CD1c-positive myeloid dendritic cell (primary cell): ENCODE results near the gene GSKIP.

Source experiments
- DNase-seq: peaks from one replicate; pipeline ENCODE4 v3.0.0-alpha.2; 2016; ENCODE audit errors: extremely low spot score

Gene GSKIP

DNA sequence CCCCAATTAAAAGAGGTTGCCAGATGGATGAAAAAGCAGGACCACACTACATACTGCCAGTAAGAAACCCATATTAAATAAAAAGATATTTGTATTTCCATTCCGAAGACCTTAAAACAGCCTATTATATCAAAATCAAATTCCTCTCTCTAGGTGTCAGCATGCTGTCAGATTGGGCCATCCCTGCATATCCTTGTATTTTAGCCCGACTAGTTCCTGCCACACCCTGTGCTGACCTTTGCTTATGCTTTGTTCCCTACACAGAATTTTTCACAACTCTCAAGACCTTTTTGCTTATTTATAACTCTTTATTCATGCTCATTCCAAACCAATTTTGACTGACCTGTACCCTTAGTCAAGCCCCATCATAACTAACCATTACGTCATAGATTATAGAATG is 12.8 kb downstream of the GSKIP start:
- no peak for DNase-seq

DNA sequence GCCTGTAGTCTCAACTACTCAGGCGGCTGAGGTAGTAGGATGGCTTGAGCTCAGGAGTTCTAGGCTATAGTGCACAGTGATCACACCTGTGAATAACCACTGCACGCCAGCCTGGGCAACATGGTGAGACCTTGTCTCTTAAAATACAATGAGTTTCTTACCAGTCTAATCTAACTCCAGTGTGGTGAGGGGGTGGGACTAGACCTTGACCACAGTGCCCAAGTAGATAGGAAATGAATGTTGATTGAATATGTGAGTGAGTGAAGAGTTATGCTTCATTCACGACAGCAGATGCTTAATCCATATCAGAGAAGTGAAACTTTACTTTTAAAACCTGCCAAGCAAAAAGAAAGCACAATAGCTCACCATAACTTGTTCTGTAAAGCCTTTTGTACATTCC is 17.4 kb downstream of the GSKIP start:
- DNase-seq: no peak

DNA sequence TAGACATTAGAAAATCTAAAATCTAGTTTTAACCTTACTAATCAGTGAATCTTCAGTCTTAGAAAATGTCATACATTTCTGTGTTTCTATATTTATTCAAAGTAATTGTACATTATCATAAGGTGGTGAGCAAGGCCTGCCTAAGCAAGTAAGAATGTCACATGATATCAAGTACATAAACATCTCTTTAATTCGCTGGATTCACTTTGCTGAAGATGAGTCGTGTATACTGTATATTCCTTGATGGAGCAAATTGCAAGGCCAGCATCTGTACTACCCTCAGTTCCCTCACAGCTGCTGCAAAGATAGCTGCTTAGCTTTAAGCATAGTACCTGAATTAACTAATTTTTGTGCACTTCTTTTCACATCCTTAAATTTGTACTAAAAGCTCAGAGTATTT is 20.1 kb downstream of the GSKIP start:
- DNase-seq: no peak

DNA sequence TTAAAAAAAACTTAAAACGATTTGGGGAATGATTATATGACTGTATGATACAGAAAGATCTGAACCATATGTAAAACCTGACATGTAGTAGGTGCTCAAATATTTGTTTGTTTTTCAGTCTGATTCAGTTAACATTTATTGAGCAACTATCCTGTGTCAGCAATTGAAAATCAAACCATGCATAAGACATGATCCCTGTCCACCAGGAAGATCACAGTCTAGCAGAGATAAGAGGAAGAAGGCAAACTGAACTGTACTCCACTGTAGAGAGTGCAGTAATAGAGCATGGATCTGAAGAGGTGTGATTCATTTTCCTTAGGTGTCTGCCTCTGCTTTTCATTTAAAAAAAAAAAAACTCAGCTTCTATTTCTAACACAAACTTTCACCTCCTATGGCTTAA is 20.7 kb downstream of the GSKIP start:
- DNase-seq: no peak

DNA sequence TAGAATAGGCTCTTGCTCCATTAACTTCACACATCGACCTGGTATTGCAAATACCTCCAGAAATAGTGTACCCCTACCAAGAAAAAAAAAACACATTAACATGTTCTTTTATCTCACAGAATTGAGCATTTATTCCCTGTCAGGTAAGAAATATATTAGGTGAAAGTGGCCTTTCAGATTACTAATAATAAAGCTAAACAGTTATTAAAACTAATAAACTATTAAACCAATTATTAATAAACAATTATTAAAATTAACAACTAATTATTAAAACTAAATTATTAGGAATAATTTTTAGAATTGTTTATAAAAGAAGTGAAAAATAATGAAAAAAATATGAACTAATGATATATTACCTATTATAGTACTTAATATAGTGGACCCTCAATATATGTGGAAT is 21.4 kb downstream of the GSKIP start:
- DNase-seq: no peak

DNA sequence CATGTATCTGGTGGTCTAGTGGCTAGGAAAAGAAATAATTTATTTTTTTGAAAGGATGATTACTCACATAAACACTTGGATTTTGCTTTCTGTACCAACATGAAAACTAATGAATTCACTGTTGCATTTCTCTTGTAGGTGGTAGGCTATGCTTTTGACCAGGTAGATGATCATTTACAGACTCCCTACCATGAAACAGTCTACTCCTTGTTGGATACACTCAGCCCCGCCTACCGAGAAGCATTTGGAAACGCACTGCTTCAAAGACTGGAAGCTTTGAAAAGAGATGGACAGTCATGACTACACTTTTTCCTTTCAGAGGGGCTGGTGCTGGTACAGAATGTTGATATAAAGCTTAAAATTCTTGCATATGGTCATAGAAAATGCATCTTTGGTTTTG is 22.1 kb downstream of the GSKIP start:
- no peak for DNase-seq

DNA sequence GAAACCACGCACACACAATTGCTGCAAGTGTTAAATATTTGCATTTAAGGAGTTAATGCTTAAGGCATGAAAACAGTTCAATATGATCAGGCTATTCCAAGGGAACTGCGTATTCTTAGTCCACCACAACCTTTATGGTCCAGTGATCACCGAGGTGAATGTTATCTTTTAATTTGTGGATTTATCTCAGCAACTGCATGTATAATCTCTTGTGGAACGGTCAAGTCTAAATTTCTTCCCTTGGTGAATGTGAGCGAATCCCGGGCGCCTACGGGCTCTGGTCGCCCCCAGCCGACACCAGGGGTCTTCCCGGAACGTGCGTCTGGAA is 27.6 kb downstream of the GSKIP start:
- no peak for DNase-seq

DNA sequence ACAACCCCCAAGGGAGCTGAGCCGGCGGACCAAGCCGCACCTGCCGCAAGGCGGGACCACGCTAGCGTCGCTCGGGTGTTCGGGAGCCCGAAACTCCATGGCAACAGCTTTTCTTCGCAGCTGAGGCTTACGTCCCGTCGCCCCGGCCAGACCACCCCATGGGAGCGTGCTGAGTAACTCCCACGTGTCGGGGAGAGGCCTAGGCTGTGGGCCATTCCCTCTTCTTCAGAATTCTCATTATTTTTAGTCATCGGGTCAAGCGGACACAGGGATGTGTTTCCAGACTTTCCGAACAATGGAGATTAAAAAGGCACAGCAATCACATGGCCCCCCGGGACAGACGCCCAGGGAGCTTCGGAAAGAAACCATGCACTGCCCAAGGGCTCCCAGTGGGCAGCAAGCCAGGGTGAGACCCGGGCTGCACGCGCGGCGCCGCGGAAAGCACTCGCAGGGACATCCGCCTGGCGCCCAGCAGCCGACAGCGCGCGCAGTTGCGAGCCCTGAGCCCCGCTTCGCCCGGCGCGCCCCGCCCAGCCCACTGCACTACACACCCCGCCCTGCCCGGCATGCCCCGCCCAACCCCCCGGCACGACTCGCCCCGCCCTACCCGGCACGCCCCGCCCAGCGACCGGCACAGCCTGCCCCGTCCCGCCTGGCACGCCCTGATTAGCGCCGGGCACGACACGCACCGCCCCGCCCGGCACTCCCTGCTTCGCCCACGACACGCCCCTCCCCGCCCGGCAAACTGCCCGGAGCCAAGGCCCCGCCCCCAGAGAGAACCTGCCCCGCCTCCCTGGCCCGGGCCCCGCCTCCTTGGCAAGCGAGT is 28.2 kb downstream of the GSKIP start:
- DNase-seq: peak; percentile 98

DNA sequence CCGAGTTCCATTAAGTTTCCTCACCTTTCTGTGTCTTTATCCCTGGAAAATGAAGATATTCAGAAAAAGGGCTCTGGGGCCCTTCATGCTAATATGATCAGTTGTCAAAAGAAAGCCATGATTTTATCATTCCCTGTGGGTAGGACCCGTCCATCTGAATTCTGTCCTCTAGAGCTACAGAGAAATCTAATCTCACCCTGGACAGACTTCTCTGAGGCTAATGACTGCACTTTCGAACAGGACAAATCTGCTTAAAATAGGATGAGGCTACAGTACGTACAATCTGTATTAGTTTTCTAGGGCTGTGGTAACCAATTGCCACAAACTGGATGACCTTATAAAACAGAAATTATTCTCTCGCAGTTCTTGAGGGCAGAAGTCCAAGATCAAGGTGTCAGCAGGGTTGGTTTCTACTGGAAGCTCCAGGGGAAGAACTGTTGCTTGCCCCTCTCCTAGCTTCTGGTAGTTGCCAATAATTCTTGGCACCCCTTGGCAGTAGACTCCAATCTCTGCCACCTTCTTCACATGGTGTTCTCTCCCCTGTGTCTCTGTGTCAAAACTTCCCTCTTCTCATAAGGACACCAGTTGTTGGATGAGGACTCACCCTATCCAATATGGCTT is 29.9 kb downstream of the GSKIP start:
- no peak for DNase-seq

DNA sequence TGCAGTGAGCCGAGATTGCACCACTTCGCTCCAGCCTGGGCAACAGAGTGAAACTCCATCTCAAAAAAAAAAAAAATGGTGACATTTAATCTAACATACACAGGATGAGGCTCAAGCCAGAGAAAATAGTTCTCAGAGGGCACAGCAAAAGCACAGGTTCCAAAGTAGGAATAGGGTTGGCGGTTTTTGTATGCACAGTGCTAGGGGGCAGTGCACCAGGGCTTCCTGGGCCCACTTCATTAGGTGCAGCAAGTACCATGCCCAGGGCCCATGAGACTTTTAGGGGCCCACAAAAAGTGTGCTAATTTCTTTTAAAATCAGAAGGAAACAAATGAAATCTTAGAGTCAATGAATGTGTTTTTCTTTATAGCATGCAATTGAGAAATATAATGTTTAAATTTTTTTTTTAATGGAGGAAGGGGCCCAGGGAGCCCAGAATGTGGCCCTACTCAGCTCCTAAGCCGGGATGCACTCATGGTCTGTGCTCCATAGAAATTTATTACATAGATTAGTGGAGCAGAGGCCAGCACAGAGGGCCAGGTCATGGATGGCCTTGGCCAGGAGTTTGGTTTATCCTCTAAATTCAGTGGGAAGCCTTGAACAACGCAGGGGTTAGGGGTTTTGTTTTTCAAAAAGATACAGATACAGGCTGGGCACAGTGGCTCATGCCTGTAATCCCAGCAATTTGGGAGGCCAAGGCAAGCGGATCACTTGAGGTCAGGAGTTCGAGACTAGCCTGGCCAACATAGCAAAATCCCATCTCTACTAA is 30.9 kb downstream of the GSKIP start:
- DNase-seq: no peak

DNA sequence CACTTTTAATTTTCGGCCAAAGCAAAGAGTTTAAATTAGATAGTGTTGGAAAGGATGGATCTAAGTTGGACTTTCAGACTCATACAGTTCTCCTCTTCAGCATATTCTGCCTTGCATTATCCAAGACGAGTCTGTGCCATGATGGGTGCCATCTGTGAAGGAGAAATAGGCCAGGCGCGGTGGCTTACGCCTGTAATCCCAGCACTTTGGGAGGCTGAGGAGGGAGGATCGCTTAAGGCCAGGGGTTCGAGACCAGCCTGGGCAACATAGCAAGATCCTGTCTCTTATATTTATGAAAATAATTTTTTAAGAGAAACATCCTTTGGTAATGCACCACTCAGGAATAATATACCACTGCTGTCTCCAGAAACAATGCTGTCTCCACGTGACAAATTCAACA is 35.1 kb downstream of the GSKIP start:
- no peak for DNase-seq

DNA sequence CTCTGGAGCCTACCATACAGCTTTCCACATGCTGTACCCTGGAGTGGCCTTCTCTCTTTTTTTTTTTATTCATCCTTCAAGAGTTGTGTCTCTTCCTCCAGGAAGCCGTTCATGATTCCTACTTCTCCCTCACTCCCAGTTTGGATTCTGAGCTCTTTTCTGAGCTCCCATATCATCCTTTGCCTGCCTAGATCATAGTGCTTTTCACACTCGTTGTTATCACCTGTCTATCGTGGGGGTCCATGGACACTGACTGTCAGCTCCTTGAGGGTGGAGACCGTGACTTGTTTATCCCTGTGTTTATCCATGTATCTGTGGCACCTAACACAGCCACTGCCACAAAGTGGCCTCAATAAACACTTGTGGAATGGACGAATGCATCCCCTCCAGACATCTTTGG is 35.6 kb downstream of the GSKIP start:
- DNase-seq: no peak

DNA sequence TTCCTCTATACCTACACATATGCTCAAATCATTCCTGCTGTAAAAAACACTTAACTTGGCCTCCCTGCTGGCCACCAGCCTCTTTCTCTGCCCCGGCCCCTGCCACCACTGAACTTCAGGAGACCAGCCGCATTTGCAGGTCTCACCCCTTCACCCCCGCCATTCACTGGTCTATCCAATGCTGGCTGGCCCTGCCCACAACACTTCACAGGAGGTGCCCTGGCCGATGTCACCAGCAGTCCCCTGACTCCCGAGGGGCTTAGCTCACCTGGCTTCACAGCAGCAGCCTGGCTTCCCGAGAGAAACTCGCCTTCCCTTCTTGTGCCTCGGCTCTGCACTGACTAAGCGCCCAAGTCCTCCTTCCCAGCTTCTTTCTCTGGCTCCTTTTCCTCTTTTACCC is 36.1 kb downstream of the GSKIP start:
- DNase-seq: no peak

DNA sequence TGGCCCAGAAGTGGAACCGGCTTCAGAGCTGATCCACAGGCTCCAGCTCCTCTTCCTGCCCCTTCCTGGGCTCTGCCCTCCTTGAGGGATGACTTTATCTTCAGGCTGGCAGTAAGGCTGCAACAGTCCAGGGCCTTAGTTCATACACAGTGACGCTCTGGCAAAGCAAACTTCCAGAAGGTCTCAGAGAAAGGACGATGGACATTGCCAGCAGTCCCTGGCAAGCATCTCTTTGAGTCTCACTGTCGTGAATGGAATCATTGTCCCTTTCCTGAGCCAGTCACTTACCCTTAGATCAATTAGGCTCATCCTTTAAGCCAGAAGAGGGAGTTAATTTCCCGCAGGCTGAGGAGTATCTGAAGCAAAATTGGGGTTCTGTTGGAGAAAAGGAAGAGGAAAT is 37.2 kb downstream of the GSKIP start:
- DNase-seq: no peak

DNA sequence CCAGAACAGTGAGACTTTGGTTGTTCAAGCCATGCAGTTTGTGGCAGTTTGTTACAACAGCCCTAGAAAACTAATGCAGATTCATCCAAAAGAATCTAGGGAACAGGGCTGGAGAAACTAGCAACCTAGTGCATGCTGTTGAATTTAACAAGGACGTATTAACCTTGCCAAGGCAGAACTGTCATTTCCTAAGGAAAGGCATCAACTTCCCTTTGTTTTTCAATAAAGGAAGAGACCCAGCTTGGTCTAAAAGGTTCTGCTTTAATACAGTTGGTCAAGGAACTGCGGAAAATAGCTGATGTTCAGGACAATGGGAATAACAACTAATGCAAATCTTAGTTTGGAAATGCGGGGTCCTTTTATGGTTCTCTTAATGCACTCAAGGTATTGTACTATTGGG is 40.1 kb downstream of the GSKIP start:
- no peak for DNase-seq

DNA sequence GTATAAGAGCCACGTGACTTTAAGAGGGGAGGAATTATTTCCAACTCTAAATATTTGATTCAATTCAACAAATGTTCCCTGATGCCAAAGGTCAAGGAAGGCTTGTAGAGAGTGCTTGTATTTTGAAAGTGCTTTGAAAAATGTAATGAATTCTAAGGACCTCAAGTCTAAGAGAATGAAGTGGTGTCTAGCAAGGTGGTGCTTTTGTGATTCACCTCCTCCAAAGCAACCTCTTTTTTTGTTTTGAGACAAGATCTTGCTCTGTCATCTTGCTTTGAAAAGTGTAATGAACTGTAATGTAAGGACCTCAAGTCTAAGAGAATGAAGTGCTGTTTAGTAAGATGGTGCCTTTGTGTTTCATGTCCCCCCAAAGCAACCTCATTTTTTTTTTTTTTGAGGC is 42.4 kb downstream of the GSKIP start:
- DNase-seq: no peak

DNA sequence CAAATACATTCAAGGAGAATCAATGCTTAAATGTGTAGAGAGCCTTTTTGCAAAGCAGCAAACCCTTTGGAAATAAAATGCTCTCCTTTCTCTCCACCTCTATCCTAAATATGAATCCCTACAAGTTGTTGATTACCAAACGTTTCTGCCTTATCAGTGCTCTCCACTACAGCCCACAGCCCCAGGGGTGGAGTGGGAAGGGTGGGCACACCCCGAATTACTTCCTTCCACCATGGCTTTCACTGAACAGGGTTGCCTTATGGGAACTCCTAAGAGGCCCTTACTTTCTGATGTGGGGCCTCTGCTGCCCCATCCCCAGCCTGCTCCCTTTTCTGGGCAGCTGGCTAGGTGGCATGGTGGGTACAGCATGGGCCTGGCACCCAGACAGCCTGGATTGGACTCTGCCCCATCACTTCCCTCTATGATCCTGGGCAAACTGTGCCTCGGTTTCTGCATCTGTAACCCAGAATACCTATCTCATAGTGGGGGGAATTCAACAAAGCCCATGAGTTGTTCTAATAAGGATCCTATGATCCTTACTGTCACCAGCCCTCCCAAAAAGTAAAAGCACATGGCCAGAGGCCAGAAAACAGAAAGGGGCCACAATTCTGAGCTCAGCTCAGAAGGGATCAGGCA is 44.7 kb downstream of the GSKIP start:
- DNase-seq: no peak

DNA sequence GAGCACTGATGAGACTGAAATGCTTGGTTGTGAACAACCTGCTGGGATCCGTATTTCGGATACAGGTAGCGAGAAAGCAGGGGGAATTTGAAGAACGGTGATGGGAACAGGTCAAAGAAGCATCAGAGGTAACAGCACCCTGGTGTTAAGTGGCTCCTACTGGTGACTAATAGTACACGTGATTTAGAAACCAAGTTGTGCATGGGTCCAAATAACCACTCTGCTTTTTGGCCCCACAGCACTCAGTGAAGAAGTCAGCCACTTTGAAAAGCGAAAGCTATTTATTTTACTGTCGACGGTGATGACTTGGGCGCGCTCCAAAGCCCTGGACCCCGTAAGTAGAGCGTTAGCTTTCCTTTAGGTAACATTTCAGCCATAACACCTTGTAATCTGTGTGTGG is 45.3 kb downstream of the GSKIP start:
- no peak for DNase-seq

DNA sequence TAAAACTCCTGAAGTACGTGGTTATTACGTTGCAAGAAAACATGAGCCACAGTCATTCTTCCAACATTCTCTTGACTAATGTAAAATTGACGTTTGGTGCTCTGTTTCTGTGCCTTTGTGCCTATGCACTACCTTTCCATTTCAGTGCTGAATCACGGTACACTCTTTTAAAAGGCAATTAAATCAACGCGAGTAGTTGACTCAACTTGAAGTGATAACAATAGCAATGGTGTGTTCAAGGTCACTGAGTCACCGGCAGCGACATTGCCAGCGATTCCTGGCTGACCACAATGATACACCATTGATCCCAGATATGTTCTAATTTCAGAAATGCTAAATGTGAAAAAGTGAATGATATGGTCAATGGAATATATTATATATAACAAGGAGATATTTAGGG is 46.4 kb downstream of the GSKIP start:
- no peak for DNase-seq

DNA sequence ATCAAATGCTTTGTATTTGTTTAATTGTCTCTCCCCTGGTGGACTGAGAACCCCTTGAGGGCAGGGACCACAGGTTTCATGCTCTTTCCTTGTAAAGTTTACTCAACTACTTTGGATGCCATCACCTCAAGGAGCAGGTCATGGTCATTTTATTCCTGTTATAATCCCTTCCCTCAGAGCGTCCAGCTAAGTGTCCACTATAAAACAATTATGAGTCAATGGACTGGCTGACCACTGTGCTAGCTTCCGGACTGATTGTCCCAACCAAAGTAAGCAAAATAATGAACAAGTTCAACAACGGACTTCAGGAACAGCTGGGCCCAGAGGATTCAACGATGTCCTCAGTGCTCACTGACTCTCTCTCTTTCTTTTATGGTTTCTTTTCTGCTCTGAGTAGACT is 46.8 kb downstream of the GSKIP start:
- DNase-seq: no peak

DNA sequence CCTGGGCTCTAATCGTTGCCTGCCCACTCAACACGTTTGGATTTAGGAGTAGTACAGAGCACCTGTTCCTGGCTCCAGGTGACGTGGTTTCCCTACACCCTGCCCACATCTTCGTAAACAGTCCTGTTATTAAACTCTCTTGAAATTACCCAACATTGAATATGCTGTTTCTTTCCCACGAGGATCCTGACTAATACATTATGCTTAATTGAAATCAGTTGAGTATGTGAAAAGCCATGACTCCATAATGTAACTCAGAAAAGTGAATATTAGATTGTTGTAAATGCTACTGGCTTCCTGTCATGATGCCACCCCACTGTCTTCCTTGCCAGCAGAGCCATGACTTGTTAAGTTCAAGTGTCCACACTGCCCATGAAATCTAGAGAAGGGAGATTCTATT is 50.2 kb downstream of the GSKIP start:
- no peak for DNase-seq

DNA sequence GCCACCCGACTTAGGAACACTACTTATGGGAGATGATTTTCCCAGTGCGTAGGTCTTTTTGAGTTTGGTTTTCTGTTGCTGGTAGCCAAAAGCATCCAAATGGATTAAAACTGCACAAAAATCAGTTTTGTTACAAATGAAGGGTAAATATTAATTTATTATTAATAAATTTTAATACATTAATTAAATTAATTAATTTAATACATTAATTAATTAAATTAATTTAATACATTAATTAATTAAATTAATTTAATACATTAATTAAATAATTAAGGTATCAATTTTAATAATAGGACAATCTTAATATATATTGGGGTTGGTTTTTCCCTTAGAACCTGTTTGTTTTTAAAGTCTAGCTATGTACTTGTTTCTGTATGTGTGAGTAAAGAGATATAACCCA is 52.2 kb downstream of the GSKIP start:
- no peak for DNase-seq

DNA sequence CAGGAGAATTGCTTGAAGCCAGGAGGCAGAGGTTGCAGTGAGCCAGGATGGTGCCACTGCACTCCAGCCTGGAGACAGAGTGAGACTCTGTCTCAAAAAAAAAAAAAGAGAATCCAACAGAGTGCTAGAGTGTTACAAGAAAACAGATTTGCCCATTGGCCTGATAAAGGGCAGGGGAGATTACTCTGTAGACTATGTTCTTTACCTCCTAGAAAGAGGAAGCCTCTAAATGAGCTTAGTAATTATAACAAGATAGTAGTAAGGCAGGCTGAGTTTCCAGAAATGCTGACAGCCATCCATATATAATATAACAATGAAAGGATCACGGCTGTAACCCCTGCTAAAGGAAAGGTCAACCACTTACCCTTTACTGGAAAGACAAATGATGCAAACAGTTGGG is 53.0 kb downstream of the GSKIP start:
- DNase-seq: no peak
